SK-N-SH treated with all-trans-retinoic acid at 6 μM for 48 hours (cell line): Measurements from ENCODE around the gene PRKCSH.
"Not testable (repeated sequence)": the region's sequence is repeated elsewhere in the genome, so short reads cannot be mapped to it uniquely, and the experiment has no call there.

Experiments
- ATAC-seq: fragments of 200-7000 bp; cut with Tn5 transposase; 3 replicates; pipeline ENCODE4 v1.9.1; 2020; ENCODE audit warnings: mild to moderate bottlenecking, moderate library complexity
- ARNTL ChIP-seq: fragments of 450-650 bp; formaldehyde crosslinking; IDR thresholded peaks from 2 replicates; pipeline ENCODE4 v1.5.0; 2020; ENCODE audit warnings: low read depth, mild to moderate bottlenecking, moderate library complexity, borderline replicate concordance
- BACH2 ChIP-seq: fragments of 250-450 bp; sonication (Bioruptor Pico); IDR thresholded peaks from 2 replicates; pipeline ENCODE4 v1.9.0; 2021; ENCODE audit warnings: mild to moderate bottlenecking, borderline replicate concordance
- CSDC2 ChIP-seq: fragments of 250-450 bp; sonication (Bioruptor Pico); IDR thresholded peaks from 2 replicates; pipeline ENCODE4 v1.5.0; 2020; ENCODE audit warnings: mild to moderate bottlenecking, moderate library complexity
- ESRRG ChIP-seq: fragments of 250-450 bp; sonication (Bioruptor Pico); IDR thresholded peaks from 2 replicates; pipeline ENCODE4 v1.6.1; 2021; ENCODE audit warnings: mild to moderate bottlenecking
- OSR1 ChIP-seq: fragments of 250-450 bp; sonication (Bioruptor Pico); IDR thresholded peaks from 2 replicates; pipeline ENCODE4 v1.8.0; 2022; ENCODE audit warnings: moderate library complexity, mild to moderate bottlenecking, inconsistent platforms
- RARB ChIP-seq: fragments of 250-450 bp; sonication (Bioruptor Pico); IDR thresholded peaks from 2 replicates; pipeline ENCODE4 v1.8.0; 2021; ENCODE audit warnings: mild to moderate bottlenecking, moderate library complexity
- SNAI2 ChIP-seq: fragments of 250-450 bp; sonication (Bioruptor Pico); IDR thresholded peaks from 2 replicates; pipeline ENCODE4 v1.5.0; 2020; ENCODE audit warnings: mild to moderate bottlenecking, moderate library complexity
- TOX ChIP-seq: fragments of 250-450 bp; sonication (Bioruptor Pico); IDR thresholded peaks from 2 replicates; pipeline ENCODE4 v1.8.0; 2021; ENCODE audit warnings: mild to moderate bottlenecking, moderate library complexity, borderline replicate concordance
- ZC3H10 ChIP-seq: fragments of 250-450 bp; sonication (Bioruptor Pico); IDR thresholded peaks from 2 replicates; pipeline ENCODE4 v1.5.1; 2021; ENCODE audit warnings: mild to moderate bottlenecking, moderate library complexity
- ZNF8 ChIP-seq: fragments of 450-650 bp; formaldehyde crosslinking; IDR thresholded peaks from 2 replicates; pipeline ENCODE4 v1.5.0; 2020; ENCODE audit warnings: mild to moderate bottlenecking, moderate library complexity
- TF ChIP-seq, protein P1 (sequence below): fragments of 250-450 bp; sonication (Bioruptor Pico); IDR thresholded peaks from 2 replicates; pipeline ENCODE4 v1.8.0; 2021; ENCODE audit warnings: low read depth, mild to moderate bottlenecking, moderate library complexity, borderline replicate concordance
- TF ChIP-seq, protein P2 (sequence below): fragments of 250-450 bp; sonication (Bioruptor Pico); IDR thresholded peaks from 2 replicates; pipeline ENCODE4 v1.5.1; 2020; ENCODE audit warnings: low read depth, mild to moderate bottlenecking, moderate library complexity
- TF ChIP-seq, protein P3 (sequence below): fragments of 250-450 bp; sonication (Bioruptor Pico); IDR thresholded peaks from 2 replicates; pipeline ENCODE4 v1.8.0; 2020; ENCODE audit warnings: mild to moderate bottlenecking, moderate library complexity, borderline replicate concordance

PRKCSH gene

DNA sequence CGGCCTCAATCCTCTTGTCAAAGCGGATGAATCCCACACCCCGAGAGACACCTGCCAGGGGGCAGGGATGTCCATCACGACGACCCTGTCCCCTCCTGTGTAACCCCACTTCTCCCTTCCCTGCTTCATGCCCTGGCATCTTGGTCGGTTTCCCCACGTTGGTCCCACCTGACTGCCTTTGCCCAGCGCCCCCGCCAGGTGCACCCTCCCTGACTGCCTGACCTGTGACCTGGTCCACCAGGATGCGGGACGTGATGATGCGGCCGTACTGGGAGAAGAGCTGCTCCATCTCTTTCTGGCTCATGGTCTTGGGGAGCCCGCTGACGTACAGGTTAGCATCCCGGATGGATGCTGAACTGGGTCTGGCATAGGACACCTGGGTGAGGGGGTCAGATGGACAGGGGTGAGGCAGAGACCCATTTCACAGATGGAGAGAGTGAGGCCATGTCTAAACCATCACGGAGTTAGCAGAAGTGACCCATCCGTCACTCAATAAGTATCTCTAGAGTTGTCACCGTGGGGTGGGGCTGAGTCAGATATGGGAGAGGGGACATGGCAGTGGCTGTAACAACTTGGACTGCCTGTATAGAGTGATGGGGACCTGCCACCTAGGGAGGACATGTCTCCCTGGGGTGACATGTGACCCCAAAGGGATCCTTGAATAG lies 22.9 kb downstream of the PRKCSH start:
- no peak for TF ChIP-seq SNAI2 (CRISPR knock-in tag)
- TF ChIP-seq RARB (CRISPR knock-in tag): no peak
- no peak for ATAC-seq

DNA sequence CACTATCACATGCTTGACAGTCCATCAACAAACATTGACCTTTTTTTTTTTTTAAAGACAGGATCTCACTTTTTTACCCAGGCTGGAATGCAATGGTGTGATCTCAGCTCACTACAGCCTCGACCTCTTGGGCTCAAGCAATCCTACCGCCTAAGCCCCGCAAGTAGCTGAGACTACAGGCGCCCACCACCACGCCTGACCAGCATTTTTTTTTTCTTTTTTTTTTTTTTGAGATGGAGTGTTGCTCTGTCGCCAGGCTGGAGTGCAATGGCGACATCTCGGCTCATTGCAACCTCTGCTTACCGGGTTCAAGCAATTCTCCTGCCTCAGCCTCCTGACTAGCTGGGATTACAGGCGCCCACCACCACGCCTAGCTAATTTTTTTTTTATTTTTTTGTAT lies 23.5 kb downstream of the PRKCSH start:
- not testable (repeated sequence) for ATAC-seq

DNA sequence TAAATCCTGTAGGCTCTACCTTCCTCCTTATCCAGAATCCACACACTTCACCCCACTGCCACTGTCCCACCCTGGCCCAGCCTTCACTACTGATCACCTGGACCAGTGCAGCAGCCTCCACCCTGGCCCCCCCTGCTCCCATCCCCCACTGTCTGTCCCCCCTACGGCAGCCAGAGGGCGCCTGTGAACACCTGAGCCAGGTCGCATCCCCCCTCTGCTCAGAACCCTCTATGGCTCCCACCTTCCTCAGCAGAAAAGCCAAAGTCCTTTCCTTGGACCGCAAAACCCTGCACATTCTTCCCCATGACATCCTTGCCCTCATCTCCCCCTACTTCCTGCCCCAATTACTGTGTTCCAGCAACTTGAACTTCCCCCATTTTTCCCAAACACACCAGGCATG lies 24.8 kb downstream of the PRKCSH start:
- TF ChIP-seq ZNF8 (CRISPR knock-in tag): no peak
- TF ChIP-seq OSR1 (CRISPR knock-in tag): no peak
- no peak for TF ChIP-seq ESRRG (CRISPR knock-in tag)
- TF ChIP-seq, protein P1, sequence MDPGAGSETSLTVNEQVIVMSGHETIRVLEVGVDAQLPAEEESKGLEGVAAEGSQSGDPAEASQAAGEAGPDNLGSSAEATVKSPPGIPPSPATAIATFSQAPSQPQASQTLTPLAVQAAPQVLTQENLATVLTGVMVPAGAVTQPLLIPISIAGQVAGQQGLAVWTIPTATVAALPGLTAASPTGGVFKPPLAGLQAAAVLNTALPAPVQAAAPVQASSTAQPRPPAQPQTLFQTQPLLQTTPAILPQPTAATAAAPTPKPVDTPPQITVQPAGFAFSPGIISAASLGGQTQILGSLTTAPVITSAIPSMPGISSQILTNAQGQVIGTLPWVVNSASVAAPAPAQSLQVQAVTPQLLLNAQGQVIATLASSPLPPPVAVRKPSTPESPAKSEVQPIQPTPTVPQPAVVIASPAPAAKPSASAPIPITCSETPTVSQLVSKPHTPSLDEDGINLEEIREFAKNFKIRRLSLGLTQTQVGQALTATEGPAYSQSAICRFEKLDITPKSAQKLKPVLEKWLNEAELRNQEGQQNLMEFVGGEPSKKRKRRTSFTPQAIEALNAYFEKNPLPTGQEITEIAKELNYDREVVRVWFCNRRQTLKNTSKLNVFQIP (CRISPR knock-in tag): no peak
- TF ChIP-seq CSDC2 (CRISPR knock-in tag): no peak
- TF ChIP-seq, protein P2, sequence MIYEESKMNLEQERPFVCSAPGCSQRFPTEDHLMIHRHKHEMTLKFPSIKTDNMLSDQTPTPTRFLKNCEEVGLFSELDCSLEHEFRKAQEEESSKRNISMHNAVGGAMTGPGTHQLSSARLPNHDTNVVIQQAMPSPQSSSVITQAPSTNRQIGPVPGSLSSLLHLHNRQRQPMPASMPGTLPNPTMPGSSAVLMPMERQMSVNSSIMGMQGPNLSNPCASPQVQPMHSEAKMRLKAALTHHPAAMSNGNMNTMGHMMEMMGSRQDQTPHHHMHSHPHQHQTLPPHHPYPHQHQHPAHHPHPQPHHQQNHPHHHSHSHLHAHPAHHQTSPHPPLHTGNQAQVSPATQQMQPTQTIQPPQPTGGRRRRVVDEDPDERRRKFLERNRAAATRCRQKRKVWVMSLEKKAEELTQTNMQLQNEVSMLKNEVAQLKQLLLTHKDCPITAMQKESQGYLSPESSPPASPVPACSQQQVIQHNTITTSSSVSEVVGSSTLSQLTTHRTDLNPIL: no peak
- TF ChIP-seq, protein P3, sequence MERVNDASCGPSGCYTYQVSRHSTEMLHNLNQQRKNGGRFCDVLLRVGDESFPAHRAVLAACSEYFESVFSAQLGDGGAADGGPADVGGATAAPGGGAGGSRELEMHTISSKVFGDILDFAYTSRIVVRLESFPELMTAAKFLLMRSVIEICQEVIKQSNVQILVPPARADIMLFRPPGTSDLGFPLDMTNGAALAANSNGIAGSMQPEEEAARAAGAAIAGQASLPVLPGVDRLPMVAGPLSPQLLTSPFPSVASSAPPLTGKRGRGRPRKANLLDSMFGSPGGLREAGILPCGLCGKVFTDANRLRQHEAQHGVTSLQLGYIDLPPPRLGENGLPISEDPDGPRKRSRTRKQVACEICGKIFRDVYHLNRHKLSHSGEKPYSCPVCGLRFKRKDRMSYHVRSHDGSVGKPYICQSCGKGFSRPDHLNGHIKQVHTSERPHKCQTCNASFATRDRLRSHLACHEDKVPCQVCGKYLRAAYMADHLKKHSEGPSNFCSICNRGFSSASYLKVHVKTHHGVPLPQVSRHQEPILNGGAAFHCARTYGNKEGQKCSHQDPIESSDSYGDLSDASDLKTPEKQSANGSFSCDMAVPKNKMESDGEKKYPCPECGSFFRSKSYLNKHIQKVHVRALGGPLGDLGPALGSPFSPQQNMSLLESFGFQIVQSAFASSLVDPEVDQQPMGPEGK: no peak
- no peak for ATAC-seq

DNA sequence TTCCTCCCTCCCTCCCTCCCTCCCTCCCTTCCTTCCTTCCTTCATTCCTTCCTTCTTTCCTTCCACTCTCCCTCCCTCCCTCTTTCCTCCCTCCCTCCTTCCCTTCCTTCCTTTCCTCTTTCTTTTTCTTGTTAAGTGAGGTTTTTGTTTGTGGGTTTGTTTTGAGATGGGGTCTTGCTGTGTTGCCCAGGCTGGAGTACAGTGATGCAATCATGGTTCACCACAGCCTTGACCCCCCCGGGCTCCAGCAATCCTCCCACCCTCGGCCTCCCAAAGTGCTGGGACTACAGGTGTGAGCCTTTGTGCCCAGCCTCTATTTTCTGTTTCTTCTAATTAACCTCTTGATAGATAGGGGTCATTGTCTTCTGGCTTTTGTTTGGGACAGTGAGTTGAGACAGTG lies 26.0 kb downstream of the PRKCSH start:
- ATAC-seq: no peak
- TF ChIP-seq OSR1 (CRISPR knock-in tag): no peak
- no peak for TF ChIP-seq TOX (CRISPR knock-in tag)
- no peak for TF ChIP-seq ZNF8 (CRISPR knock-in tag)
- no peak for TF ChIP-seq ZC3H10 (CRISPR knock-in tag)
- TF ChIP-seq, protein P1 (CRISPR knock-in tag): no peak
- no peak for TF ChIP-seq ESRRG (CRISPR knock-in tag)
- TF ChIP-seq, protein P3: no peak

DNA sequence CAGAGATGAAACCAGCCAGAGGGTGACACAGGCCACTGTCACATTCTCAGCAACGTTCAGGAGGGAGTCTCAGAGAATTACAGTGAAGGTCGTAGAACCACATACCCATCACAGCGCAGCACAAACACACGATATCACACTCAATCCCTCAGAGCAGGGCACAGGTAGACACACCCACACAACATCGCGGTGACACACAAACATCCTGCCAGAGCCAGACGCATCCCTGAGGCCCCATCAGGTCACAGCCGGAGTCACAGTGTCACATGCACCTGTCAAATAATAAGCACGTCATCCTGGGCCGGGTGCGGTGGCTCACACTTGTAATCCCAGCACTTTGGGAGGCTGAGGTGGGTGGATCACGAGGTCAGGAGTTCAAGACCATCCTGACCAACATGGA lies 28.0 kb downstream of the PRKCSH start:
- TF ChIP-seq ZC3H10 (CRISPR knock-in tag) (no peak), ARNTL (CRISPR knock-in tag) (no peak), ESRRG (CRISPR knock-in tag) (no peak), BACH2 (no peak)
- TF ChIP-seq, protein P2: no peak
- ATAC-seq: no peak
